Neural cell (in vitro differentiated cells): ENCODE results near the gene KIR2DL3. TPM values are rescaled to one million over a fixed set of nuclear protein-coding genes. Genes with fewer than 3 reads are reported as not detected.
"Not testable (repeated sequence)": the region's sequence is repeated elsewhere in the genome, so short reads cannot be mapped to it uniquely, and the experiment has no call there.

Experiments used
- H2AFZ ChIP-seq: fragments of 200-600, 300-800 bp; sonication (generic), shearing (Covaris generic); 2 replicates; pipeline ENCODE4 v1.6.0; 2014; ENCODE audit warnings: low read depth, mild to moderate bottlenecking, antibody characterized with exemption, low read length, moderate library complexity
- H3F3A ChIP-seq: fragments of 200-600 bp; shearing (Covaris generic); 2 replicates; pipeline ENCODE4 v1.6.1; 2016; ENCODE audit warnings: mild to moderate bottlenecking, moderate library complexity, mixed read lengths, antibody characterized with exemption, low read length; ENCODE audit not compliant: insufficient read depth, poor library complexity, severe bottlenecking
- H3K27ac ChIP-seq: fragments of 200-600, 300-800 bp; sonication (generic), shearing (Covaris generic); 2 replicates; pipeline ENCODE4 v1.5.1; 2014; ENCODE audit warnings: mild to moderate bottlenecking, low read length, moderate library complexity
- H3K27me3 ChIP-seq: fragments of 300-800, 200-600 bp; sonication (generic), shearing (Covaris generic); 2 replicates; pipeline ENCODE4 v1.6.0; 2014; ENCODE audit warnings: mild to moderate bottlenecking, low read depth, low read length, moderate library complexity; ENCODE audit not compliant: insufficient read depth
- H3K36me3 ChIP-seq: fragments of 300-800, 200-600 bp; sonication (generic), shearing (Covaris generic); 2 replicates; pipeline ENCODE4 v1.5.1; 2014; ENCODE audit warnings: mild to moderate bottlenecking, antibody characterized with exemption, low read length, moderate library complexity; ENCODE audit not compliant: insufficient read depth
- H3K4me2 ChIP-seq: fragments of 300-800, 200-600 bp; sonication (generic), shearing (Covaris generic); 2 replicates; pipeline ENCODE4 v1.6.0; 2014; ENCODE audit warnings: mild to moderate bottlenecking, low read length
- H3K4me3 ChIP-seq: fragments of 300-800, 200-600 bp; sonication (generic), shearing (Covaris generic); 2 replicates; pipeline ENCODE4 v1.5.1; 2014; ENCODE audit warnings: mild to moderate bottlenecking, low read length, moderate library complexity
- H3K79me2 ChIP-seq: fragments of 200-600 bp; shearing (Covaris generic); replicated peaks from 2 replicates; pipeline ENCODE4 v1.6.0; 2014; ENCODE audit warnings: mild to moderate bottlenecking, low read length, moderate library complexity; ENCODE audit not compliant: insufficient read depth
- H3K9ac ChIP-seq: fragments of 300-800, 200-600 bp; sonication (generic), shearing (Covaris generic); 2 replicates; pipeline ENCODE4 v1.6.1; 2016; ENCODE audit warnings: mild to moderate bottlenecking, low read length, mixed read lengths
- H3K9me2 ChIP-seq: fragments of 200-600 bp; shearing (Covaris generic); 2 replicates; pipeline ENCODE4 v1.6.1; 2016; ENCODE audit warnings: mild to moderate bottlenecking, low read length, mixed read lengths; ENCODE audit not compliant: insufficient read depth
- H3K9me3 ChIP-seq: fragments of 200-600, 300-800 bp; sonication (generic), shearing (Covaris generic); 2 replicates; pipeline ENCODE4 v1.6.1; 2016; ENCODE audit warnings: mild to moderate bottlenecking, mixed run types, low read length, moderate library complexity, mixed read lengths
- H4K20me1 ChIP-seq: fragments of 200-600 bp; shearing (Covaris generic); 2 replicates; pipeline ENCODE4 v1.6.1; 2016; ENCODE audit warnings: mild to moderate bottlenecking, mixed run types; ENCODE audit not compliant: insufficient read depth
- polyA plus RNA-seq: library from polyadenylated mRNA; depleted of rRNA; stranded (reverse); fragments of >200 nt; gene quantifications from 2 replicates; pipeline ENCODE4 v1.2.3, GENCODE V29; 2014

KIR2DL3 gene
- polyA plus RNA-seq, 1 donor from 2014 or later, result not detected

DNA sequence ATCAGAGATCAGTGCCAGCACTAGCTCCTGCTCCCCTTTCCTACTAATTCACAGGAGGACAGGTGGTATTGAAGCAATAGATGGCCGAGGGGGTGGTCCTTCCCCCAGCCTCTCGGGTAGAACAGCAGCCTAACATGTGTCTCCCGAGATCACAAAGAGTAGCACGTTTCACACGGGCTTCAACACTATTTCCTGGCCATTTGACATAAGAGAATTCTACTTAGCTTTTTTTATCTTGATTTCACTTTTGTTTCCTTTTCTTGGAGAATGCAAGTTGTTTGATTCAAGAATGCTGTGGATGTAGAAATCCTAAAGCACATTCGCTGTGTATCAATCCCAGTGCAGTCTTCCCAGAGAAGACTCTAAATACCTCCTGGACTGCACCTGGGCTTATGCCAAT lies 12.0 kb downstream of the KIR2DL3 start:
- not testable (repeated sequence) for H3K4me2 ChIP-seq, H3K79me2 ChIP-seq, H3K9me2 ChIP-seq, H4K20me1 ChIP-seq, H3K9me3 ChIP-seq, H3F3A ChIP-seq, H3K4me3 ChIP-seq, H2AFZ ChIP-seq, H3K36me3 ChIP-seq, H3K27ac ChIP-seq, H3K27me3 ChIP-seq, H3K9ac ChIP-seq

DNA sequence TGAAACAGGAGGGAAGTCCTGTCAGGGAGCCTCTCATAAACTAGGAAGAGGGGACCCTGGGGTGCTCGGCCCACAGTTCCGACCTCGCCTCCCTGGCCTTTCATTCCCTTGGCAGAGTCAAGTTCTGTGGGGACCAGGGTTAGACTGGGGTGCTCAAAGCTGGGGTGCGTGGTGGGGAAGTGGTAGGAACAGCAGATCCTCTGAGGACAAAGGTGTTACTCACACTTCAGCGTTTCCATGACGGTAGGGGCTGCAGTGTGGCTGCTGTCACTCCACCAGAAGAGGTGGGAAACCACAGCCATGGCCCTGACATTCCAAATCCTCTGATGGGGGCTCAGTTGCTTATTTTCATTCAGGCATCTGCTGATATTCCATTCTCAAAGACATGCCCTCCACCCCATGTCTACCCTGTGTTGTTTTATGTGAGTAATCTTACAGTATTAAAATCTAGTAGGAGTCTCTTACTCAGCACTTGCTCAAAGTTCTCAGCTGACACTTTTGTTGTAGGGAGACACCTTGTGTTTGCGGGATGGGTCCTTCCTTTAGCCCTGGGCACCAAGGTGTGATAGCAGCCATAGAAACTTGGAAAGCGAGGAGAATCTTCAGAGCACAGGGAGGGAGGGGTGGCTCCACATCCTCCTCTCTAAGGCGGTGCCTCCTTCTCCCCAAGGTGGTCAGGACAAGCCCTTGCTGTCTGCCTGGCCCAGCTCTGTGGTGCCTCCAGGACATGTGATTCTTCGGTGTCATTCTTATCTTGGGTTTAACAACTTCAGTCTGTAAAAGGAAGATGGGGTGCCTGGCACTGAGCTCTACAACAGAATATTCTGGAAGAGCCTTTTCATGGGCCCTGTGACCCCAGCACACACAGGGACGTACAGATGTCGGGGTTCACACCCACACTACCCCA lies 18.1 kb downstream of the KIR2DL3 start:
- not testable (repeated sequence) for H3K9me3 ChIP-seq, H3K4me3 ChIP-seq, H4K20me1 ChIP-seq, H3K4me2 ChIP-seq, H3K9me2 ChIP-seq, H3F3A ChIP-seq, H2AFZ ChIP-seq, H3K9ac ChIP-seq, H3K27me3 ChIP-seq, H3K36me3 ChIP-seq, H3K79me2 ChIP-seq, H3K27ac ChIP-seq

GRCh38 chr19:54758577-54758976 lies 20.3 kb downstream of the KIR2DL3 start:
- H3K27ac ChIP-seq, H3K9ac ChIP-seq, H3K4me2 ChIP-seq, H3K27me3 ChIP-seq, H2AFZ ChIP-seq, H3K4me3 ChIP-seq, H4K20me1 ChIP-seq, H3K9me3 ChIP-seq, H3K79me2 ChIP-seq, H3F3A ChIP-seq, H3K9me2 ChIP-seq, H3K36me3 ChIP-seq: not testable (repeated sequence)

DNA sequence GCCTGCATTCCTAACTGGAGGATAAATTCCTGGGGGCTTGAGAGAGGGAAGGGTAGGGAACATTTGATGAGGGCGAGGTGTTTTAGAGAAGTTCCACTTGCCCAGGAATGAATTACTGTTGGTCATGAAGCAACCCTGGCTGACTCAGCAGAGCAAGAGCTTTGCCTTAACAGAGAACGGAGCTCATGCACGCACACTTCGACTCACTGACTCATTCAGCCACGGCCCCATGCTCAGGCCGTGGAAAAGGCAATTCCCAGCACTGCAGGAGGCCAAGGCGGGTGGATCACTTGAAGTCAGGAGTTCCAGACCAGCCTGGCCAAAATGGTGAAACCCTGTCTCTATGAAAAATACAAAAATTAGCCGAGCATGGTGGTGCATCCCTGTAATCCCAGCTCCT lies 25.9 kb downstream of the KIR2DL3 start:
- H3K9ac ChIP-seq, H3K27ac ChIP-seq, H4K20me1 ChIP-seq, H3K9me3 ChIP-seq, H3K4me2 ChIP-seq, H3K36me3 ChIP-seq, H3K27me3 ChIP-seq, H2AFZ ChIP-seq, H3K9me2 ChIP-seq, H3K79me2 ChIP-seq, H3K4me3 ChIP-seq, H3F3A ChIP-seq: not testable (repeated sequence)

DNA sequence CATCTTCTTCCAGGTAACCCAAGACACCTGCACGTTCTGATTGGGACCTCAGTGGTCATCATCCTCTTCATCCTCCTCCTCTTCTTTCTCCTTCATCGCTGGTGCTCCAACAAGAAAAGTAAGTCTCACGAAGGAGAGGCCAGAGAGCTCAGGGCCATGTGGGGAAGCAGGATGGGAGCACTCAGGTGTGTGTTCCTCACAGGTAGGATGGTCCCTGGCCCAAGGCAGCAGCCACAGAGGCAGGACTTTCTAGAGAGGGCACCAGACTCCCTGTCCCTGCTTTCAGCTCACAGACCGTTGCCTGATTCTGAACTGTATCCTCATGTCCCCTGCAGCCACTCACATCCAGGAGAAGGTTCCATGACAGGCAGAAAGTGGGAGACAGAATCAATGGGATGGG lies 28.2 kb downstream of the KIR2DL3 start:
- not testable (repeated sequence) for H3K9me3 ChIP-seq, H3K27ac ChIP-seq, H2AFZ ChIP-seq, H3K9ac ChIP-seq, H3K4me2 ChIP-seq, H4K20me1 ChIP-seq, H3K9me2 ChIP-seq, H3K4me3 ChIP-seq, H3F3A ChIP-seq, H3K79me2 ChIP-seq, H3K27me3 ChIP-seq, H3K36me3 ChIP-seq

DNA sequence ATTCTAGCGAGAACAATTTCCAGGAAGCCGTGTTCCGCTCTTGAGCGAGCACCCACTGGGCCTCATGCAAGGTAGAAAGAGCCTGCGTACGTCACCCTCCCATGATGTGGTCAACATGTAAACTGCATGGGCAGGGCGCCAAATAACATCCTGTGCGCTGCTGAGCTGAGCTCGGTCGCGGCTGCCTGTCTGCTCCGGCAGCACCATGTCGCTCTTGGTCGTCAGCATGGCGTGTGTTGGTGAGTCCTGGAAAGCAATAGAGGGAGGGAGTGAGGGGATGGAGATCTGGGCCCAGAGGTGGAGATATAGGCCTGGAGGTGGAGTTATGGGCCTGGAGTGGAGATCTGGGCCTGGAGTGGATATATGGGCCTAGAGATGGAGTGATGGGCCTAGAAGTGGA lies 31.3 kb downstream of the KIR2DL3 start, which contains the start of gene KIR2DL1:
KIR2DL1 (plus strand) TSS at position 148 of the 400 bp plus-strand sequence; CDS start at position 206, 58 bp downstream.
- not testable (repeated sequence) for H3K4me2 ChIP-seq, H3K9me3 ChIP-seq, H3K79me2 ChIP-seq, H4K20me1 ChIP-seq, H3K36me3 ChIP-seq, H3K9me2 ChIP-seq, H3K27ac ChIP-seq, H3K9ac ChIP-seq, H3K27me3 ChIP-seq, H2AFZ ChIP-seq, H3F3A ChIP-seq, H3K4me3 ChIP-seq

DNA sequence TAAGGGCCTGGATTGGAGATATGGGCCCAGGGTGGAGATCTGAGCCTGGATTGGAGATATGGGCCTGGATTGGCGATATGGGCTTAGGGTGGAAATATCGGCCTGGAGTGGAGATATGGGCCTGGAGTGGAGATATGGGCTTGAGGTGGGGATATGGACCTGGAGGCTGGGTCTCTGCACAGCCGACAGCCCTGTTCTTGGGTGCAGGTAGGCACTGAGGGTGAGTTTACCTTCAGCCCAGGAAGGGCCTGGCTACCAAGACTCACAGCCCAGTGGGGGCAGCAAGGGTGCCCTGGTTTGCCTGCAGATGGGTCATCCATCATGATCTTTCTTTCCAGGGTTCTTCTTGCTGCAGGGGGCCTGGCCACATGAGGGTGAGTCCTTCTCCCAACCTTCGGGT lies 32.2 kb downstream of the KIR2DL3 start:
- not testable (repeated sequence) for H2AFZ ChIP-seq, H3K27me3 ChIP-seq, H3K9ac ChIP-seq

More for the DNA sequence above, 32.2 kb downstream of the KIR2DL3 start:
- not testable (repeated sequence) for H3F3A ChIP-seq, H3K79me2 ChIP-seq, H3K36me3 ChIP-seq, H3K4me2 ChIP-seq, H4K20me1 ChIP-seq, H3K9me2 ChIP-seq, H3K4me3 ChIP-seq, H3K9me3 ChIP-seq, H3K27ac ChIP-seq
